Natural killer cell treated with Interleukin-12 subunit alpha and Interleukin-12 subunit beta and Interleukin-15 and Interleukin-18, amount 100 ng/mL, for 72 hours (primary cell): Measurements from ENCODE around the gene CYP2W1. TPM values are rescaled to one million over a fixed set of nuclear protein-coding genes. Genes with fewer than 3 reads are reported as not detected.

Experiments used
- ATAC-seq, 2 donors: fragments of 150-1000 bp; cut with Tn5 transposase in 1 of 2; sonication (Bioruptor Pico), chemical (Tn5 transposase) in 1 of 2; 2 replicates each; pipeline ENCODE4 v1.10.0; 2021
- DNase-seq: peaks from one replicate; pipeline ENCODE4 v3.0.0; 2022; ENCODE audit warnings: low spot score
- H3K27ac Mint-ChIP-seq, 2 donors: 1 replicate in 1 of 2; 2 replicates in 1 of 2; pipeline ENCODE4 v1.8.0; 2022; ENCODE audit warnings: mixed read lengths in 2 of 2, mild to moderate bottlenecking in 1 of 2, moderate library complexity in 1 of 2
- H3K27me3 Mint-ChIP-seq, 2 donors: 1 replicate in 1 of 2; 2 replicates in 1 of 2; pipeline ENCODE4 v1.8.0; 2022; ENCODE audit warnings: mixed read lengths in 2 of 2
- H3K36me3 Mint-ChIP-seq: one replicate; pipeline ENCODE4 v1.8.0; 2022; ENCODE audit warnings: mixed read lengths
- H3K4me1 Mint-ChIP-seq, 2 donors: 1 replicate in 1 of 2; 2 replicates in 1 of 2; pipeline ENCODE4 v1.8.0; 2022; ENCODE audit warnings: low read depth in 2 of 2, mixed read lengths in 2 of 2, mild to moderate bottlenecking in 1 of 2
- H3K4me3 Mint-ChIP-seq: one replicate; pipeline ENCODE4 v1.8.0; 2022; ENCODE audit warnings: mixed read lengths
- H3K9me3 Mint-ChIP-seq: 2 replicates; pipeline ENCODE4 v1.8.0; 2022; ENCODE audit warnings: mixed read lengths
- total RNA-seq, 2 donors: library from RNA; stranded (reverse); gene quantifications; one replicate each; pipeline ENCODE4 v1.2.3, GENCODE V29; 2022

Gene CYP2W1
- total RNA-seq, 2 donors from 2014 or later = not detected

DNA sequence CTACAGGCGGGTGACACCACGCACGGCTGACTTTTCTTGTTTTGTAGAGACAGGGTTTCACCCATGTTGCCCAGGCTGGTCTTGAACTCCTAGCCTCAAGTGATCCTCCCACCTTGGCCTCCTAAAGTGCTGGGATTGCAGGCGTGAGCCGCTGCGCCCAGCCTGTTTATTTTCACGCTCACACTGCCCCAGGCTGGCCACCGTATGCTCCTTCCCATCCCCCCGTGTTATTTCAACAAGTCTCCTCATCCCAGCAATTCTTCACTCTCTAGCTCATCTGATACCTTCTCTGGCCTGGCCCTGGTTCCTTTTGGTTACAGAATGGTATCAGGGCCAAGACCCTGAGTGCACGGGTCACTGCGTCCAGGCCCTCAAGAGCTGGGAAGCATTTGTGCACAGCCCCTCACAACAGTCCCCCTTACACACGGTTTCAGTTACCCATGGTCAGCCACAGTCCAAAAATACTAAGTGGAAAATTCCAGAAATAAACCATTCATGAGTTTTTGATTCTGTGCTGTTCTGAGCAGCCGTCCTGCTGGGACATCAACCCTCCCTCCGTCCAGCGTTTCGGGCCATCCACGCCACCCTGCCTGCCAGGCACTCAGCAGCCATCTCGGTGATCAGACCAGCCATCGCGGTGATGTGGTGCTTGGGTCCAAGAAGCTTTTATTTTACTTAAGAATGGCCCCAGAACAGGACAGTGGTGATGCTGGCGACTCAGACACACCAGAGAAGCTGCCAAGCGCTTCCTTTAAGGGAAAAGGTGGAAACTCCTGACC is 16.5 kb upstream of the CYP2W1 start:
- Mint-ChIP-seq H3K9me3 (no peaks in the 10 kb centered on the region), H3K4me1 (peaks cover 26 to 27% of the 10 kb centered on the region in 2 donors), H3K4me3 (no peak overlapping the region), H3K27ac (peak overlapping the region; percentile 33 to 54), H3K27me3 (no peaks in the 10 kb centered on the region), H3K36me3 (peaks cover 10% of the 10 kb centered on the region)
- ATAC-seq (no peak), DNase-seq (no peak)

DNA sequence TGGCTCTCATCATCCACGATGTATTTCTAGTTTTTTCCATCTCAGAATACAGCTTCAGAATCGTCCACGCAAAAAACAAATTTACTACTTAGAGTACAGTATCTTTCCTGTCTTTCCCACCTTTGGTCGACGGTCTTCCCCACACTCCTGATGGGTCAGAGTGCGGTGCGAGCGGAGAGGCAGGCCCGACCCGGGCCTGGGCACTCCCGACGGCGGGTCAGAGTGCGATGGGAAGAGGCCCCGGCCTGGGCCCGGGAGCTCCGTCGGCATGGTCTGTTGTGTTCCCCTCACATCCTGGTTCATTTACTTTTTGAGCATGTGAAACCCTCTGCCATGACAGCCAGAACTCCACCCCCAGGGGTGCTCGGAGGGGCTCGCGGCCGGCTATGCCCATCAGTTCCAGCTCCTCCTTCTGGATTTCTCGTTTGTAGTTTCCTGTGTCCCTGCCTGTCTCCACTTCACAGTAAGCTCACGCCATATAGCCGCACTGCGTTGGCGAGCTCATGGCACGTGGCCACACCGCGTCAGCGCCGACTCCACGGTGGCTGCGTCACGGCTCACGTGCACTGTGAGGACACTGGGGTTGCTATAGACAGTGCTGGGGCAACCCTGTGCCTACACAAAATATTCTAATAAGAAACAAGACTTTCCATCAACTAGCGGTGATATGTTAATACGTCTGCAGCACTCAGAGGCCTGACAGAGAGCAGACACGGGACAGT is 15.5 kb upstream of the CYP2W1 start:
- peaks cover 26 to 32% of the 10 kb centered on the region in 2 donors for H3K4me1 Mint-ChIP-seq
- H3K9me3 Mint-ChIP-seq = no peaks in the 10 kb centered on the region
- H3K27me3 Mint-ChIP-seq = no peaks in the 10 kb centered on the region
- H3K36me3 Mint-ChIP-seq = peaks cover 10% of the 10 kb centered on the region
- H3K4me3 Mint-ChIP-seq = no peak overlapping the region
- no peak overlapping the region for H3K27ac Mint-ChIP-seq
- DNase-seq (no peak), ATAC-seq (no peak)

DNA sequence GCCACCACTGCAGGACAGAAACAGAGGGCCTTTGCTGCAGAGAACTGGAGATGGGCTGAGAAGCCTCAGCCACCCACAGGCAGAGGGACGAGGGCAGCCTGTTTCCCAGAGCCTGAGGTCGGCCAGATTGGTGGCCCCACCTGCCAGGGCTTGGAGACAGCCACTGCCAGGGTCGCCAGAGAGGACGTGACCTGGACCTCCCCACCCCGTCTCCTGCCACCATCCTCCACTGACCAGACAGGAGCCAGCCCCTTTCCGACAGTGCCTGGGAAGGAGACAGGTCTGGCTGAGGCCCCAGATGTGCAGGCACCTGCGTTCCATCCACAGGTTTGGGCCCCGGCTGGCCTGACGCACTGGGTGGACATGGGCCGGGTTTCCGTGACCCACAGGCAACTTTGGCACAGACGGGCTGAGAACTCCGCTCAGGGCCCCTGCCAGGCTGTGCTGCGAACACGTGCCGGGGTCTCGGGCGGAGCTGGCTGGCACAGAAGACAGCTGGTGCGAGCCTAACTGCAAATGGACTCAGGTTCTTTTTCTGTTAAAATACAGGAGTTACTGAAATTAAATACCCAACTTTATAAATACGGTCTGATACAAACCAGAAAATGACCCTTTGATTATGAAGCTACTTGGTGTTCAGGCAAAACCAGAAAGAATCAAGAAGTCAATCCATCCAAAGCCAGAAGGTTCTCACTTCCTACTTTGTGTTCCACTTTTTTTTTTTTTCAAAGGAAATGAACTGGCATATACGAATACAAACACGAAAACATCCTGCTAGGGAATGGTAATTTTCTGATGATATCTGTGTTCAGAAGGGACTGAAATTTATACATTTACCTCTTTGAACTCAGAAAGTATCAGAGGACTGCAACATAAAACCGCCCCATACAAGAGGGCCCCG is 14.5 kb upstream of the CYP2W1 start:
- DNase-seq (no peak), ATAC-seq (no peak)
- peaks cover 25 to 33% of the 10 kb centered on the region in 2 donors for H3K4me1 Mint-ChIP-seq
- H3K27me3 Mint-ChIP-seq = no peaks in the 10 kb centered on the region
- H3K9me3 Mint-ChIP-seq = no peaks in the 10 kb centered on the region
- H3K36me3 Mint-ChIP-seq = peaks cover 10% of the 10 kb centered on the region
- no peak overlapping the region for H3K27ac Mint-ChIP-seq
- H3K4me3 Mint-ChIP-seq = no peak overlapping the region

DNA sequence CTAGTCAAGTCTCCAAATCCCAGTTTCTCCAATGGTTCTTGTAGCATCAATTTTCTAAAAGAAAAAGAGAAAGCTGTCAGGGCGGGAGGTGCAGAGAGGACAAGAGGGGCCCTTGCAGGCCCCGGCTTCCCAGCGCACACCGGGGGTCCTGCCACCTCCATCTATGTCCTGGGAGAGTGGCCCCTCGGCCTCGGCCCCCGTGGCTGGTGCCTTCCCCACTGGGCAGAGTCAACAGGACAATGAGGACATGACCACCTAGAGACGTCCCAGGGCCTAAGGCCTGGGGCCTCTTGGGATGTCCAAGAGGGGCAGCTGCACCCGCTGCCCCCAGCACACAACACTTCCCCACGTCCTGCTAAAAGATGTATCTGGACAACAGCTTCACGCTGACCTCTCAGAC is 13.6 kb upstream of the CYP2W1 start:
- no peak for ATAC-seq
- Mint-ChIP-seq H3K4me3 (no peak overlapping the region), H3K36me3 (peaks cover 10% of the 10 kb centered on the region), H3K4me1 (peaks cover 25 to 28% of the 10 kb centered on the region in 2 donors), H3K27me3 (no peaks in the 10 kb centered on the region), H3K9me3 (no peaks in the 10 kb centered on the region), H3K27ac (no peak overlapping the region)
- DNase-seq = no peak

DNA sequence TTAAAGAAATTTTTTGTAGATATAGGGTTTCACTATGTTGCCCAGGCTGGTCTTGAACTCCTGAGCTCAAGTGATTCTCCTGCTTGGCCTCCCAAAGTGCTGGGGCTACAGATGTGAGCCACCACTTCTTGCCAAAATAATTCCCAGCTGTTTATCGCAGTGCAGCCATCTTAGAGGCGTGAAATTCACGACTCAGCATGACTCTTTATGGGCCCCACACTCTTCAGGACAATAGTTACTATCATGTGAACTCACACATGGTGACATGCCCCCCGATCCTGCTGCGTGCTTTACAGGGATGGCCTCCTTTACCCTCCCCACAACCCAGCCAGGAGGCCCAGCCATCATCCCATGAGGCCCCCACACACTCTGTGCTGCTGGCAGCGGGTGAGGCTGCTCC is 12.2 kb upstream of the CYP2W1 start:
- Mint-ChIP-seq H3K36me3 (peaks cover 10% of the 10 kb centered on the region), H3K27ac (no peak overlapping the region), H3K27me3 (no peaks in the 10 kb centered on the region), H3K4me1 (peaks cover 23 to 25% of the 10 kb centered on the region in 2 donors), H3K9me3 (no peaks in the 10 kb centered on the region), H3K4me3 (no peak overlapping the region)
- ATAC-seq = no peak
- DNase-seq = no peak

DNA sequence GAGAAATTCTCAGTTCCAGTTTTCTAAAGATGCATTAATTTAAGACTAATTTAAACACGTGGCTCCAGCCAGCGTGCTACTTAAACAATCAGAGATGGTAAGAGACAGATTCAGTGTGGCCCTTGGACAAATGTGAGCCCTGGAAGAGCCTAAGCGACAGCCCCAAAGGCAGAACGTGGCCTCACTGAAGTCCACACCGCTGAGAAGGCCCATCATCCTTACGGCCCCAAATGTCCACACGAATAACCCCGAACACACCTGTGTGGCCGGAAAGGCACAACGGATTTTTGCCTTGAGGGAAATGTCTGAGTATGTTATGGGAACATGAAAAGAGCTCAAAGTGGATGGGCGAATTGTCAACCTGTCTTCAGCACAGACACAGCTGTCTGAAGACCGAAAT is 10.9 kb upstream of the CYP2W1 start:
- Mint-ChIP-seq H3K9me3 (no peaks in the 10 kb centered on the region), H3K27ac (no peak overlapping the region), H3K4me3 (no peak overlapping the region), H3K4me1 (peaks cover 17 to 19% of the 10 kb centered on the region in 2 donors), H3K36me3 (peaks cover 6% of the 10 kb centered on the region), H3K27me3 (no peaks in the 10 kb centered on the region)
- ATAC-seq (no peak), DNase-seq (no peak)

DNA sequence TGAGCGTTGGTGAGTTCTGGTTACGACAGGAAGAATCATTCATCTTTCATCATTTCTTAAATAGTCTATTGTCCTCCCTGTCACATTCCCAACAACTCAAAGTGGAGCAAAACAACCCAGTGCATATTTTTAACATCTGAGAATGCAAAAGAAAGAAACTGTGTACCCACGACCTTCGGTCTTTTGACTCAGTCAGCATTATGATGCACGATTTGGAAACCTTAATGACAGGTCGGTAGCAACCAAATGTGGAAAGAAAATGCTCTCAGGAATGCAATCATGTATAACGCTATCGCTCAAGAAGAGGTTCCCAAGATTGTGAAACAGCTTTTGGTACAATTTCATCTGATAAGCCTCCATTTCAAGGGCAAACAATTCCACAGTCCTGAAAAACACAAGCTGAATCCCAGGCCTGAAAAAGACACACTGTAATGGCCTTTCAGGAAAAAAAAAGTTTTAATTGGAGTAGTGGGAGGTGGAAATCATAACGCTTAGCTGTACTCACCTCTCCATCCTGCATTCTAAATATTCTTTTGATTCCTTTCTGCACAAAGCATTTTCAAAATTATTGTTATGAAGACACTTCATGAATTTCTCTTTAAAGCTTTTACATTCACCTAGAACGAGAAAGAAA is 10.2 kb upstream of the CYP2W1 start:
- Mint-ChIP-seq H3K36me3 (peaks cover 6% of the 10 kb centered on the region), H3K27ac (no peak overlapping the region)

DNA sequence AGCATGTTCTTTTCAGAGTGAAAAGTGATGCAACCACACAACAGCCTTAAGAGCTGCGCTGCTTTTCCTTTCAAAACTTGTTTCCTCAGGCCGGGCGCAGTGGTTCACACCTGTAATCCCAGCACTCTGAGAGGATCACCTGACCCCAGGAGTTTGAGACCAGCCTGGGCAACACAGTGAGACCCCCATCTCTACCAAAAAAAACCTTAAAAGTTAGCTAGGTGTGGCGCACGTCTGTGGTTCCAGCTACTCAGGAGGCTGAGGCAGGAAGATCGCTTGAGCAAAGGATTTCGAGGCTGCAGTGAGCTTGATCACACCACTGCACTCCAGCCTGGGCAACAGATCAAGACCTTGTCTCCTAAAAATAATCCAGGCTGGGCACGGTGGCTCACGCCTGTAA is 9.7 kb upstream of the CYP2W1 start:
- peak overlapping the region; percentile 49 for H3K4me3 Mint-ChIP-seq
- no peaks in the 10 kb centered on the region for H3K9me3 Mint-ChIP-seq
- H3K27ac Mint-ChIP-seq = no peak overlapping the region
- H3K4me1 Mint-ChIP-seq = peaks cover 17 to 19% of the 10 kb centered on the region in 2 donors
- H3K27me3 Mint-ChIP-seq = no peaks in the 10 kb centered on the region
- peaks cover 6% of the 10 kb centered on the region for H3K36me3 Mint-ChIP-seq
- DNase-seq = no peak
- no peak for ATAC-seq

More for the DNA sequence above, 10.2 kb upstream of the CYP2W1 start:
- DNase-seq (no peak), ATAC-seq (no peak)
- no peaks in the 10 kb centered on the region for H3K27me3 Mint-ChIP-seq
- peaks cover 17 to 19% of the 10 kb centered on the region in 2 donors for H3K4me1 Mint-ChIP-seq
- H3K9me3 Mint-ChIP-seq = no peaks in the 10 kb centered on the region
- H3K4me3 Mint-ChIP-seq = peak overlapping the region; percentile 49

DNA sequence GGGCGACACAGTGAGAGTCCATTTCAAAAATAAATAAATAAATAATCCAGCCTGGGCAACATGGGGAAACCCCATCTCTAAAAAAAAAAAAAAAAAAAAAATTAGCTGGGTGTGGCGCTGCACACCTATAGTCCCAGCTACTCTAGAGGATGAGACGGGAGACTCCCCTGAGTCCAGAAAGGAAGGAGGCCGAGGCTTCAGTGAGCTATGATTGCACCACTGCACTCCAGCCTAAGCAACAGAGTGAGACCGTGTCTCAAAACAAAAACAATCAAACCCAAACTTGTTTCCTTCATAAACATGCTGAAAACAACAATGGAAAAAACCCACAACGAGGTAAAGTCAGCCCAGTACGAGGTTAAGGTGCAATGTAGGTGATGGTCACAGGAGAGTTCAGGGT is 8.8 kb upstream of the CYP2W1 start:
- H3K27ac Mint-ChIP-seq = peak overlapping the region; percentile 81 to 93
- peak overlapping the region; percentile 95 for H3K4me3 Mint-ChIP-seq
- H3K4me1 Mint-ChIP-seq = peaks cover 17 to 19% of the 10 kb centered on the region in 2 donors
- H3K27me3 Mint-ChIP-seq = no peaks in the 10 kb centered on the region
- ATAC-seq (no peak), DNase-seq (no peak)
- no peaks in the 10 kb centered on the region for H3K9me3 Mint-ChIP-seq
- peaks cover 6% of the 10 kb centered on the region for H3K36me3 Mint-ChIP-seq

DNA sequence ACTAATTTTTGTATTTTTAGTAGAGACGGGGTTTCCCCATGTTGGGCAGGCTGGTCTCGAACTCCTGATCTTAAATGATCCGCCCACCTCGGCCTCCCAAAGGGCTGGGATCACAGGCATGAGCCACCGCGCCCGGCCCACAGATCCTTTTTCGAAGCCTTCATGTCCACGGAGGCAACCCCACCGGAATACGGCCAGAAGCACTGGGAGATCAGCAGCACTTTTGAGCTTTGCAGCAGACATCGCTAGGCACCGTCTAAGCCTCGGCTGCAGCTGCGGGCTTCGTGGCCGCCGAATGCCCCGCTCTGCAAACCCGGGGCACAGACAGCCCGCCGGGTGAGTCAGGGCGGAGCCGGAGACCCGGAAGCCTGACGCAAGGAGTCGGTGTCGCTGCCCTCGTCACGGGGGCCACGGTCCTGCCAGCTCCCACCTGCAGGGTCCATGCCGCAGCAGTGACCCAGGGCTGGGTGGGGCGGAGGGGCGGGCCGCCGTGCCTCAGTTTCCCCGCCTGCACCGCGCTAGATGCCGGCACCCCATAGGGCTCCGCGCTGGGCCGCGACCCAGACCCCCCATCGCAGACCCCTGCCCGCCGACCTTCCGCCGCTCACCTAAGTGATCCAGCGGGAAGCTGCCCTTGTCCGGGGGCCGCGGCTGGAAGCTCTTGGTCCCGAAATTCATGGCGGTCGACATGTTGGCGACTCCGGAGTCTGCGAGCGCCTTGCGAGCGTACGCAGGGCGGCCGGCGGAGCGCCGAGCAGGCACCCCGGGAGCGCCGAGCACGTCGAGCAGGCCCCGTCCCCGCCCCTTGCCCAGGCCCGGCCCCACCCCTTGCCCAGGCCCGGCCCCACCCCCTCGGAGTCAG is 7.9 kb upstream of the CYP2W1 start, which contains the start of gene COX19:
COX19 (minus strand) TSS at position 730 of the 862 bp plus-strand sequence; CDS start at position 690, 40 bp downstream.
- Mint-ChIP-seq H3K4me1 (peaks cover 17 to 19% of the 10 kb centered on the region in 2 donors), H3K4me3 (peak within 1 kb of the TSS; percentile 95), H3K27ac (peak within 1 kb of the TSS; percentile 81 to 93), H3K36me3 (peaks cover 6% of the 10 kb centered on the region), H3K9me3 (no peaks in the 10 kb centered on the region), H3K27me3 (no peaks in the 10 kb centered on the region)
- DNase-seq (peak; percentile 95), ATAC-seq (peak; percentile 96 to 98)

DNA sequence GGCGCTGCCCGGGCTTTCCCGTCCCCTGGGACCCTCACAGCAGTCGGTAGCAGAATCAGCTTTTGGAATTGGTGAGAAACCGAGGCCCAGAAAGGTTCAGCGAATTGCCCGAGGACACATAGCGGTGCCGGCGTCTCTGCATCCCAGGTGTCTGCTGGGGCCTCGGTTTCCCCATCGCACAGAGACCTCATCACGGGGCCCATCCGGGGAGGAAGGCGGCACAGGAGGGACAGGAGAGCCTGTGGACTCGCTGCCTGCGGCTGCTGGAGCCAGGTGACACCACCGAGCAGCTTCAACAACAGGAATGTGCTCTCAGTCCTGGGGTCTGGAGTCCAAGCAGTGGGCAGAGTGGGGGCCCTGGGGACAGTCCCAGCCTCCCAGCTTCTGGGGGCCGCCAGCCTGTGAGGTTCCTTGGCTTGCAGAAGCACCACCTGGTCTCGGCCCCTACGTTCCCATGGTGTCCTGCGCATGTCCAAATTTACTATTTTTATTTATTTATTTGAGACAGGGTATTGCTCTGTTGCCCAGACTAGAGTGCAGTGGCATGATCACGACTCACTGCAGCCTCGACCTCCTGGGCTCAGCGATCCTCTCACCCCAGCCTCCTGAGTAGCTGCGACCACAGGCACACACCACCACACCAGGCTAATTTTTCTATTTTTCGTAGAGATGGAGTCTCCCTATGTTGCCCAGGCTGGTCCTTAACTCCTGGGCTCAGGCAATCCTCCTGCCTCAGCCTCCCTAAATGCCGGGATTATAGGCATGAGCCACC is 7.1 kb upstream of the CYP2W1 start:
- Mint-ChIP-seq H3K4me1 (peaks cover 15 to 18% of the 10 kb centered on the region in 2 donors), H3K4me3 (peak overlapping the region; percentile 95), H3K9me3 (no peaks in the 10 kb centered on the region), H3K27me3 (no peaks in the 10 kb centered on the region), H3K36me3 (peaks cover 5% of the 10 kb centered on the region), H3K27ac (peak overlapping the region; percentile 81 to 93)
- DNase-seq (no peak), ATAC-seq (no peak)

DNA sequence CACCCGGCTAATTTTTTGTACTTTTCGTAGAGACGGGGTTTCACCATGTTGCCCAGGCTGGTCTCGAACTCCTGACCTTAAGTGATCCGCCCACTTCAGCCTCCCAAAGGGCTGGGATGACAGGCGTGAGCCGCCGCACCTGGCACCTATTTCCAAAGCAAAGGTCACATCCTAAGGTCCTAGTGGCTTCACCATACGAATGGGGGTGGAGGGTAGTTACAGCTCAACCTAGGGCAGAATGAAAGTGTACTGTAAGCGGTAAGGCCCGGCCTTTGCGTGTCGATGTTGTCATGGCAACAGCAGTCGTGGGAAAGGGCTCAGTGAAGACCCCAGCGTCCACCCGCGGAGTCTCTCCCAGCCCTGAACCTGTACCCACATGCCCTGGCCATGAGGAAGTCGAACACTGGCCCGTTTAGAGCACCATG is 6.1 kb upstream of the CYP2W1 start:
- Mint-ChIP-seq H3K27ac (peak overlapping the region in 1 of 2 donors; percentile 26), H3K36me3 (no peaks in the 10 kb centered on the region), H3K4me1 (peaks cover 9 to 12% of the 10 kb centered on the region in 2 donors), H3K27me3 (no peaks in the 10 kb centered on the region), H3K4me3 (no peak overlapping the region), H3K9me3 (no peaks in the 10 kb centered on the region)
- ATAC-seq (no peak), DNase-seq (no peak)
